Endometrial microvascular endothelial cells (primary cell): Measurements from ENCODE around the gene ZSCAN22. TPM values are rescaled to one million over a fixed set of nuclear protein-coding genes. Genes with fewer than 3 reads are reported as not detected.
"Not testable (repeated sequence)": the region's sequence is repeated elsewhere in the genome, so short reads cannot be mapped to it uniquely, and the experiment has no call there.

Experiments used
- in situ Hi-C: cut with HindIII; loops from 2 replicates; pipeline ENCODE4 v1.10.0; 2017; ENCODE audit warnings: low sequenced_read_pairs, low pct_unique_long_range_greater_than_20kb; ENCODE audit errors: inconsistent ontology term
- total RNA-seq: library from RNA; depleted of rRNA; stranded (reverse); fragments of >200 nt; gene quantifications from one replicate; pipeline ENCODE4 v1.2.3, GENCODE V29; 2015; ENCODE audit errors: inconsistent ontology term

ZSCAN22 gene
- total RNA-seq, 1 donor from 2014 or later, result 1.3 TPM

DNA sequence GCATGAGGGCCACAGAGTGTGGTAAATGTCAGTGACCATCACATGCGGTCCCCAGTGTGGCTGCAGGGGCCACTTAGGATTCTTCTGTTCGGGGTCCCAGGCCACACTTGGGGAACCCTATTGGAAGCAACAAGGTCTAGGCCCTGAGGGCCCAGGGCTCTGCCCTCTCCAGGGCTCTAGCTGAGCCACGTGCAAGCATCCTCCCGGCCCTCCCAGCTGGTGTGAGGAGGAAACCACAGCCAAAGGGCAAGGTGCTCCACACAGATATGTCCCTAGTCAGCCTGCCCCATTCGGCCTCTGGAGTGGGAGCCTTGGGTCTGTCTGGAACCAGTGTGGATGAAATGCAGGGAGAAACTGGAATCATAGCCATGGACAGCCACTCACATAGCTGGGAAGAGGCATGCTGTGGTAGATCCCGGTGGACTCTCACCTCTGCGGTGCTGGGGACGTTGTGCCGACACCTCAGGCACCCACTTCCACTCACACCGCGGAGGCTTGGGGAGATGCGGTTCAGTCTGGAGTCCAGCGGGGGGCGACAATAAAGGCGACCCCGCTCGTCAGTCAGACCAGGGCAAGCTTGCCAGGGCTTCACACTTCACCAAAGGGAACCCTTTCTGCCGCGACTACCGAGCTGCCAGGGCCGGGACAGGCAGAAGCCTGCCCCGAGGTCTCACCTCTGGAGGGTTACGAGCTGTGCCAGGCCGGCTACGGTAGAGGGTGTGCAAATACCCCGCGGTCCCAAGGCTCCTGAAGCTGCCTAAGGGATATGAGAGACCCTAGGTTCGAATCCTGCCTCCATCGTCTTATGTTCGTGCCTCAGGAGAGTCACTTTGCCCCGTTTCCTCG, 40.0 kb downstream of the ZSCAN22 start:
- in situ Hi-C loops, result no loop called here

DNA sequence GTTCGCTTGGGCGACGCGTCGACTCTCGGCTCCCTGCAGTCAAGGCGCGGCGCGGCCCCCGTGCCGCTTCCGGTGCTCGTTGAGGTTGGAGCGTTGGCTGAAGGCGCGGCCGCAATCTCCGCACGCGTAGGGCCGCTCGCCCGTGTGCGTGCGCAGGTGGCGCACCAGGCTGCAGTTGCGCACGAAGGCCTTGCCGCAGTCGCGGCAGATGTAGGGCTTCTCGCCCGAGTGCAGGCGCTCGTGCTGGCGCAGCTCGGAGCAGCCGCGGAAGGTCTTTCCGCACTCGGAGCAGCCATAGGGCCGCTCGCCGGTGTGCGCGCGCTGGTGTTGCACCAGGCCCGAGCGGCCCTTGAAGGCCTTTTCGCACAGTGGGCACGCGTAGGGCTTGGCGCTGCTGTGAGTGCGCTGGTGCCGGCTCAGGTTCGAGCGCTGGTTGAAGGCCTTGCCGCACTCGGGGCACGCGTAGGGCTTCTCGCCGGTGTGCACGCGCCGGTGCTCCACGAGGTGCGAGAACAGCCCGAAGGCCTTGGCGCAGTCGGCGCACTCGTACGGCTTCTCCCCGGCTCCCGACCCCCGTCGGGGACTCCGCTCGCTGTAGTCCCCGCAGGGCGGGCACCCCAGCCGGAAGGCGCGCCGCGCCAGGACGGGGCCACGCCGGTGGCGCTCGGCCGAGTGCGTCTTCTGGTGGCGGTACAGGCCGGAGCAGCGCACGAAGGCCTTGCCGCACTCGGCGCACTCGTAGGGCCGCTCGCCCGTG, 41.1 kb downstream of the ZSCAN22 start:
- in situ Hi-C loops, result no loop called here

DNA sequence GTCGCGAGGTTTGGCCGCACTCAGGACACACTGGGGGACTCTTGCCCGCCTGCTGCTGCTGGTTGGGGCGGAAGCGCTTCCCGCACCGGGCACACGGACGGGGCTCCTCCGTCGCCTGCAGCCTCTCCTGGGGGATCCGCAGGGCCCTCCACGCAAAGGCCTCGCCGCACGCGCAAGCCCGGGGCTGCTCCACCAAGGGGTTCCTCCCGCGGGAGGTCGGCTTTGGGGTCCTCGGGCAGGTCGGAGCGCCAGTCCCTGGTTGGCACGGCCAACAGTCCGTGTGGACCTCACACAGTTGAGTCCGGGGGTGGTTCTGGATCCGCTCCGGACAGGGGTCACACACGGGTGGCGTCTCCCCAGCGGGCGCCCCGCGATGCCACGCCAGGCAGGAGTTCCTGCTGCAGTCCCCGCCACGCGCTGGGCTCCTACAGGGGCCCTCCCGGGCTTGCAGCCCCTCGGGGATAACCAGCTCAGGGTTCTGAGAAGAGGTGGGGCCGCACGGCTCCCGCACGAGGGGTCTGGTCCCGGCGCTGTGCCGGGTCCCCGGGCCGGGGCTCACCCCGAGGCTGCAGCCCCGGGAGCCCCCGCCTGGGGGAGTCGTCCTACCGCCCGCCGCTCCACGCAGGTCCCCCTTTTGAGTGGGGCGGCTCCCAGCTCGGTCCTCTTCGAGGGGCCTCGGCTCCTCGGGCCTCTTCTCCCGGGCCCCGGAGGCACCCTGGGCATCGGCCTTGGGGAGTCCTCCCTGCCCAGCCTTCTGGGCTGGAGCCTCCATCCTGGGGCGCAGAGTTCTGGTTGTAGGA, 42.0 kb downstream of the ZSCAN22 start:
- in situ Hi-C loops, result no loop called here

DNA sequence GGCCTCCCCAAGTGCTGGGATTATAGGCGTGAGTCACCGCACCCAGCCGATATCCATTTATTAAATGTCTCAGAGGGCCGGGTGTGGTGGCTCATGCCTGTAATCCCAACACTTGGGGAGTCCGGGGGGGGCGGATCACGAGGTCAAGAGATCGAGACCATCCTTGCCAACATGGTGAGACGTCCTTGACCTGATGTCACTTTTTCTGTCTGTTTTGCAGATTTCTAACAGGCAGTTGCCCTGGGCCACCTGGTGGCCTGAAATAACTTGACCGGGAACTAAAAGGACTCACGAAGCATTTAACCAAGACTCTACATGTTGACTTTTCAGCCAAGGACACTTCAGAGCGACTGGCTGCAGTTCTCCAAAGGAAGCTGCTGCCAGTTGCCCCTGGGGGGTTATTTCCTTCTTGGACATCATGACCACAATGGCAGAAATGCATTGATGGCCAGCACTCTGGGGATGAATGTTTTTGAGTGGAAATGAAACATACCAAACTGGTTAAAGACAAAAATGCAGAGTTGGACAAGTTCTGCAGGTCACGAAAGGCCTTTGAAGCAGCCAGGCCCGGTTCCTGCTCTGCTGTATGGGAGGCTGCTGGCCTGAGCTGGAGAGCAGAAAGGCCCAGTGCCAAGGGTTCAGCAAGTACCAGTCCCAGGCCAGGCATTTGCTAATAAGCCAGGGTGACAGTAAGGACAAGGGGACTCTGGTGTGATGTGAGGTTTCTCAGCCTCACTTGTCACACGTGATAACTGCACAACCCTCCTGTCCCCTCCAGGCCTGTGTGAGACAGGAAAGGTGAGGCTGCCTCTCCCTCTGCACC, 45.7 kb downstream of the ZSCAN22 start:
- in situ Hi-C loops, result no loop called here

DNA sequence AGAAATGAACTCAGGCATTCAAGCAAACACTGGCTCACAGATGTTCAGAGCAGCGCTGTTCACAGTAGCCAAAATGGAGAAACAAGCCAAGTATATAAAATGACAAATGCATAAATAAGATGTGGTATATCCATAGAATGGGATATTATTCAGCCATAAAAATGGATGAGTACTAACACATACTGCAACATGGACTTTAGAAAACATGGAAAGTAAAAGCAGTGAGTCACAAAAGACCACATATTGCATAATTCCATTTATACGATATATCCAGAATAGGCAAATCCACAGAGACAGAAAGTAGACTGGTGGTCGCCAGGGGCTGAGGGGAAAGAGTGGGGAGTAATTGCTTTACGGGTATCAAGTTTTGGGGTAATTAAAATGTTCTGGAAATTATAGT, 47.4 kb downstream of the ZSCAN22 start:
- in situ Hi-C loops, result no loop called here

DNA sequence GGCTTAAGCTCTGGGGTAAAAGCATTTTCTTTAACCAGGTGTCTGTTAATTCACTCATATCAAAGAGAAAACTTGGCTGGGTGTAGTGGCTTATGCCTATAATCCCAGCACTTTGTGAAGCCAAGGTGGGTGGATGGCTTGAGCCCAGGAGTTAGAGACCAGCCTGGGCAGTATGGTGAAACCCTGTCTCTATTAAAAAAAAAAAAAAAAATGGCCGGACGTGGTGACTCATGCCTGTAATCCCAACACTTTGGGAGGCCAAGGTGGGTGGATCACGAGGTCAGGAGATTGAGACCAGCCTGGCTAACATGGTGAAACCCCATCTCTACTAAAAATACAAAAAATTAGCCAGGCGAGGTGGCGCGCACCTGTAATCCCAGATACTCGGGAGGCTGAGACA, 49.9 kb downstream of the ZSCAN22 start:
- in situ Hi-C loops, result not testable (repeated sequence)

DNA sequence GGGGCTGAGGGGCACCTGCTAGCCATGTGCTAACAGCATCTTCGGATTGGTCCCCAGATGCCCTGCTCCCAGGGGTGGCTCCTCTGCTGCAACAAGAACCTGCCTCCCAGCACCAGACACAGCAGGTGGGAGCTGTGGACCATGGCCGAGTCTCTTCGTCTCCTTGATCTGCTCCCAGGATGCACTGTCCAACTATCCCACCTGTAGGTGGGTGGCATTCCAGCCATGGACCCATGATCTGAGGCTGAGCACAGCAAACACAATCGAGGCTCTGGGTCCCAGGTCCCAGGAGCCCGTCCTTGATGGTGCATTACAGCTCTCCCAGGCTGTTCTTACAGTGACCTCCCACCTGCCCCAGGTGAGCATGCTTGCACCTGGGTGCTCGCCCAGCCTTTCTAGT, 52.5 kb downstream of the ZSCAN22 start:
- in situ Hi-C loops, result no loop called here

DNA sequence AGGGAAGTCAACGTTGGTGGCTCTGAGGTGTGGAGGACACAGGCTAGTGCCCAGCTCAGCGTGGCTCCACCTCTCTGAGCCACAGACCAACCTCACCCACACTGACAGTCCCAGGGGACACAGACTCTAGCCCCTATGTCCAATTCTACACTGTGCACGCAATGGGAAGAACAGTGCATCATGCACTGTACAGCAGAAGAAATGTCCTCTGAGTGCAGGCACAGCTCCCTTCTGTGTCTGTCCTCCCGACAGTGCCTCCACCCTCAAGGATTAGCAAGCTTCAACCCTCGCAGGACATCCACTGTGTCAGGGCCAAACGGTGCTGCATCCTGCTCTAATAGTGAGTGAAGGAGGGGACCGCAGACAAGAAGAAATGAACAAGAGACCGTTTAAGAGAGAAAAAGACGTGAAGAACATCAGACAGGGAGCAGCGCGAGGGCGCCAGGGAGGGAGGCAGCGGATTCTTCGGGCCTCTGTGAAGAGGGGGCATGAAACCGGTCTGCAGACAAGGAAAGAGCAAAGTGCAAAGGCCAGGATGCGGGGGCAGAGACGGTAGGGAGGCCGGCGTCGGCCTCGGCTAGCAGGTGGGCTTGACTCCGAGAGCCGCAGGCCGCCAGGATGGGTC, 53.4 kb downstream of the ZSCAN22 start:
- in situ Hi-C loops, result no loop called here

DNA sequence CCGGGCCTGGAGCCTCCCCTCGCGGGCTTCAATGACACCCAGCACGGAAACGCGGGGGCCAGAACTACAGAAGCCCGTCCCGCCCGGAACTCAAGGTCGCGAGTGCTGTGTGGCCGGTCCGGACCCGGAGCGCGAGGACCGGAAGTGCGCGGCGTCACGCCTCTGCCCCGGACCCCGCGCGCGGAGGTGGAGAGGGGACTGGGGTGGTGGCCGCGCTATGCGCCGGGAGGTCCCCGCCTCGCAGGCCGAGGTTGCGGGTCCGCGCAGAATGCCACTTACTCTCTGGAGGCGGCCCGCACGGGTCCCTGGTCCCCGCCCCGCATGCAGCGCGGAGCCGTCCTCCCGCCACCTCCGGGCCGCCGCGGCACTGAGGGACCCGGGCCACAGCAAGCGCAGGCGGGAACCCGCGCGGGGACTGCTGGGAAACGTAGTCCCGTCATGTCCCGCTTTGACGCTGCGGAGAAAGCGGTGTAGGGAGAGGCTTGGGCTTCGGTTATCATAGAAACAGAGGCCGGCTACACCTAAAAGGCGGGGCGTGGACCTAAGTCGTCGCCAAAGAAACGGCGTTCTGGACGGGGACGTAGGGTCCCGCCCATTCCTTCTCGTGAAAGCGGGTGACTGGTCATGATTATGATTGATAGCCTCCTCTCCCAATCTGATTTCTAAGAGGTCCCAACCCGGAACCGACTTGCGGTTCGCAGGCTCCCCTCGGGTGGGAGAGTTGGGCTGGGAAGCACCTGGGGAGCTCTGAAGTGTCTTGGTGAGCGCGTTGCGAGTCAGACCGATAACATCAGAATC, 54.1 kb downstream of the ZSCAN22 start, which contains the start of gene ZNF837:
ZNF837 (minus strand) TSS at position 369 of the 798 bp plus-strand sequence. CDS start 11,698 bp downstream, outside the sequence.
- in situ Hi-C loops, result no loop called here

DNA sequence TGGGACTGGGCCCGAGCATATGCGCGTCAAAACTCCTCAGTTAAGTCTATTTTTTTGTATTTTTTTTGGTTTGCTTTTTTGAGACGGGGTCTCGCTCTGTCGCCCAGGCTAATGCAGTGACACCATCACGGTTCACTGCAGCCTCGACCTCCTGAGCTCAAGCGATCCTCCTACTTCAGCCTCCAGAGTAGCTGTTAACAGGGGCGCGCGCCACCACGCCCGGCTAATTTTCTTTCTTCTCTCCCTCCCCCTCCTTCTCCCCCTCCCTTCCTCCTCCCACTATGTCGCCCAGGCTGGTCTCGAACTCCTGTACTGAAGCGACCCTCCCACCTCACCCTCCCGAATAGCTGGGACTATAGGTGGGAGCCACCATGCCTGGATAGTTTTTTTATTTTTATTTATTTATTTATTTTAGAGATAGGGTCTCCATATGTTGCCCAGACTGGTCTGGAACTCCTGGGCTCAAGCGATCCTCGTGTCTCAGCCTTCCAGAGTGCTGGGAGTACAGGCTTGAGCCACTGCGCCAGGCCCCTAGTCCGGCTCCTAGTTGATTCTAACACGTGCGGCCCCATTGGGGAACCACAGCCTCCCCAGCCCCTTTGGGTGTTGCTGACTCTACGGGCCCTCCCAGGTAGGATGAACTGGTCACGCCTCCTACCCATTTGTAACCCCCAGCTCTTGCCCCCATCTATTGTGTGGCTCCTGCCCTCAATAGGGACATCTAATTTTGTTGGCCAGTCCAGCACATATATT, 54.8 kb downstream of the ZSCAN22 start:
- in situ Hi-C loops, result no loop called here

DNA sequence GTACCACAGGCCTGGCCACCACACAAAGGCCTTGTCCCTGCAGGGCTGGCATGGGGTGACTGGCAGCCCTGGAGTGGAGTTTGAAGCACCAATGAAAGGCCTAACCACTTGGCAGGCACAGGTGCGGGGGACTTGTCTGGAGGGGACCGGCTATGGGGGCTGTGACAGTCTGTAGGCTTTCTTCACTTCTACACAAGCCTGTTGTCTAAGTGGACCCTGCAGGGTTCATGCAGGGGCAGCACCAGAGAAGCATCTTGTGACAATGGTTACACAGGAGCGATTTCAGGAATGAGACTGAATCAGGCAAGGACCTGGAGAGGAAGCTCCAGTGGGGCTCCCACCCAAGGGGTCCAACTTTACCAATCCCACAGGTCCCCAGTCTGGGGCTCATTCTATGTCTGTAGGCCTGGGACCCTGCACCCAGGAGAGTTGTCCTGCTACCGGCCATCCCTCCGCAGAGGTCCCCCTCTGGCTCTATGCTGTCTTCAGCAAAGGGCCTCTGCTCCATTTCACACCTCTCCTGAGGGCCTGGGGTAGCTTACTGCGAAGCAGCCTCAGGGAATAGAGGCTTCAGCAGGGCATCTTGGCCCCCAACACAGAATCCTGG, 56.3 kb downstream of the ZSCAN22 start:
- in situ Hi-C loops, result no loop called here

DNA sequence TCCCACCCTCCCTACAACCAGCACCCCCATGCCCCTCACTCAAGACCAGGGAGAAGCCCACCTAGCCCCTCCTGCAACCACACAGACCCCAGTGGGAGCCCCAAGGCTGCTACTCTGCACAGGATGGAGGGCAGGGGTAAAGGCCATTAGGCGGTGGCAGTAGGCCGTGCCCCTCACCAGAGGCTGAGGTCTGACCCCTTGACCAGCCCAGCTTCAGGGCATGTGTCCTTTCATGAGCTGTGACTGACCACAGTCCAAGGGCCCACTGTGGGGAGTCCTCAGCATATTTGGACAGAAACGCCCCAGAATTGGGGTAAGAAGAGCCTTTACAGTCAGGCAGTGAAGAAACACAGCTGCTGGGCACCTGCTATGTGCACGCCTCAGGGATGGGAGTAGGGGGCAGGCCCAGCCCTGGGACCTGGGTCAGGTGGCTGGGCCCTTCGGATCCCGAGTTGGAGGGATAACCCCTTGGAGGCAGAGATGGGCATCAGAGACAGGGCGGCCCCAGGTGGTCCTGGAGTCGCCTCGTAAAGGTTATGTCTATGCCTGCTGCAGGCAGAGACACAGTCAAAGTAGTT, 58.6 kb downstream of the ZSCAN22 start:
- in situ Hi-C loops, result no loop called here

DNA sequence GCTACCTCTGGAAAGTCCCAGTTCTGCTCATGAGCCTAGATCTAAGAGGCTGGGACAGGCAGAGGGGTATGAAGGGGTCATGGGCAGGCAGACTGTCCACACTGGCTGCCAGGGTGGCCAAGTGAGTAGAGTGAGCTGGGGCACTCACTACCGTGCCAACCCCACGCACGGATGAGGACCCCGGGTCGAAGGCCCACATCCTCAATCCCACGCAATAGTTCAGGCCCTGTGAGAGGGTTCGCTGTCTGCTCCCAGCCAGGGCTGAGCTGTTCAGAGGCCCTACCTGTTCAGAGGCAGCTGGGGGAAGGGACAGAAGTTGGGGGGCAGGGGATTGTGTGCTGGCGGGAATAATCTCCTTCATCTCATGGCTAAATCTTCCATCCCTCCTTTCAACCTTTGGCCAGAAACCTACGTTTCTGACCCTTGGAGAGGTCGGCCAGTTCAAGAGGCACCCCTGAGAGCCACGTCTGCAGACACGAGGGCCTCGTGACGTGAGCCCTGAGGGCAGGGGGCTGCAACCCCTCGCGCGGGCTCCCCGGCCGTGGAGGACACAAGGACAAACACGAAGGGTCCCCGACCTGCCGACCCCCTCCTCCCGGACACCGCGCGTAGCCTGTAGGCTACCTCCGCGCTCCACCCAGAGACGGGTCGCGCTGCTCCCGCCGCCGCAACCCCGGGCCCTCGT, 59.2 kb downstream of the ZSCAN22 start:
- in situ Hi-C loops, result no loop called here

DNA sequence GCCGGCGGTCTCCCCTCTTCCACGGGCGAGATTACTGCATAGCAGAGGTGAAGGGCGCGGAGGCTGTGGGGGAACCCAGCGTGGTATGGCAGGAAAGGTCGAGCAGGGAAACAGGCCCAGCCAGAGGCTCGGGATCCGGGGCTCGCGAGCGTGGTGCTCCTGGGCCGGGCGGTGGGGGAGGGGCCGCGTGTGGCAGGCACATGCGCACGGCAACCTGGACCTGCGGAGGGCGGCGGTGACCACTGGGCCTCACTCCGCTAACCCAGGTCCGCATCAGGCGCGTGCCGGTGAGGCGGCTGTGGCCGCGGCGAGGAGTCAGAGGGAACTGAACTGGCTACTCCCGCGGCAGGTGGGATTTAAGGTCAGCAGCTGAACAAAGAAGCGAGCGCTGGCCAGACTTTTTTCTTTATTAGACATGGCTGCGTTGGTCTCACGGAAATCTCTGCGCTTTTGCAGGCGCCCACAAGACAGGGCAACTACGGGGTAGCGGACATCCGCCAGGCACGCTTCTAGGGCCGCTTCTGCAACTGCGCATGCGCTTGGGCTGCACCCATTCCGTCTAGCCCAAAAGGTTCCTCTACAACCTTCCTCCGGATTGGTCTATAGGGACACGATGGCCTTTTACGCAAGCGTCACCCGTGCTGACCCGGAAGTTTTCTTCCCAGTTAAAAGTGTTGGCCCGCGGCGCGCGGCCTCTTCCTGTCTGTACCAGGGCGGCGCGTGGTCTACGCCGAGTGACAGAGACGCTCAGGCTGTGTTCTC, 60.0 kb downstream of the ZSCAN22 start, which contains the start of gene RPS5:
RPS5 (plus strand) TSS at position 694 of the 762 bp plus-strand sequence. CDS start 869 bp downstream, outside the sequence.
- in situ Hi-C loops, result no loop called here
